ENCODE measurements around the gene GBGT1.

GBGT1 gene

GRCh38 chr9:133113163-133113948, 50.4 kb downstream of the GBGT1 start:
- no peak for DNase-seq

DNA sequence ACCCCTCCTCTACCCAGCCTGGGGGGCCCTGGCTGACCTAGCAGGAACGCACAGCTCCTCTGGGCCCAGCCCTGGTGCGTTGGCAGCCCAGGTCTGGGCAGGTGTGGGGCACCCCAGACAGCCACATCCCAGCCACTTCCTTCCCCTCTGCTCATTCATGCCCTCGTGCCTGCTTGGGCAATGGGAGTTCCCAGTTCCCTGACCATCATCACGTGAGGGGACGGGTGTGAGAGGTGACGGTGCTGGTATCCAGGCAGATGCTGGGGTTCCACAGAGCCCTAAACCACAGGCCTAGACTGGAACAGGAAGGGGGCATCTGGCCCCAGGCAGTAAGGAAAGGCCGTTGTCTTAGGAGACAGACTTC, 51.1 kb downstream of the GBGT1 start:
- no peak for DNase-seq

DNA sequence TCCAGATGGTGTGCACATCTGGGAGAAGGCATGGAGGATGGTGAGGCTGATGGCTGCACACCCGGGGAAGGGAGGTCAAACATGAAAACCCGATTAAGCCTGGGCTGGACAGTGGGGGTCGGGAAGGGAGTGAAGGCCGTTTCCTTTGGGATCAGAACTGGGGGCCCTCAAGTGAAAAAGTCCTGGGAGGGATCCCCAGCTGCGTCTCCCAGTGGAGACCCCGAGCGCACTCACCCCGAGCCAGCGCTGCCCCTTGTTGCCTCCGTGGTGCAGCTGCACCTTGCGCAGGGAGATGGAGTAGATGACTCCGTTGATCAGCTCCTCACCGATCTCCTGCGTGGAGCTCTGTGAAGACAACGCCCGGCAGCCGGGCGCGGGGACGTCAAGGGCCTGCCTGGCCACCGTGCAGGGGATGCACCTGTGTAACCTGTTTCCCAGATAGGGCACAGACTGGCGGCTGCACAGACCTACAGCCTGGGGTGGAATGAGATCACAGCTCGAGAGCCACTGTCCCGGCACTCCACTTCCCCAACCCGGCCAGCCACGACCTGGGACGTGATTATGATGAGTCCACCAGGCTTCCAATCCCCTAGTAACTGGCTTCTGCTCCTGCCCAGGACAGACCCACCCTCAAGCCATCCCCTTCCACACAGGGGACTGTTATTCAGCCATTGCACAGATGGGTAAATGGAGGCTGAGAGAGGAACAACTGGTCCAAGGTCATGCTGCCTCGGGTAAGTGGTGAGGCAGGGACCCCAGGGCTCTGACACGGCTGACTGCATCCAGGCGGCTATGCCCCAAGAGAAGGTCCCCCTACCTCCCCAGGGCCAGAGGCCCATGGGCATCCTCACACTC, 51.7 kb downstream of the GBGT1 start:
- DNase-seq = no peak

DNA sequence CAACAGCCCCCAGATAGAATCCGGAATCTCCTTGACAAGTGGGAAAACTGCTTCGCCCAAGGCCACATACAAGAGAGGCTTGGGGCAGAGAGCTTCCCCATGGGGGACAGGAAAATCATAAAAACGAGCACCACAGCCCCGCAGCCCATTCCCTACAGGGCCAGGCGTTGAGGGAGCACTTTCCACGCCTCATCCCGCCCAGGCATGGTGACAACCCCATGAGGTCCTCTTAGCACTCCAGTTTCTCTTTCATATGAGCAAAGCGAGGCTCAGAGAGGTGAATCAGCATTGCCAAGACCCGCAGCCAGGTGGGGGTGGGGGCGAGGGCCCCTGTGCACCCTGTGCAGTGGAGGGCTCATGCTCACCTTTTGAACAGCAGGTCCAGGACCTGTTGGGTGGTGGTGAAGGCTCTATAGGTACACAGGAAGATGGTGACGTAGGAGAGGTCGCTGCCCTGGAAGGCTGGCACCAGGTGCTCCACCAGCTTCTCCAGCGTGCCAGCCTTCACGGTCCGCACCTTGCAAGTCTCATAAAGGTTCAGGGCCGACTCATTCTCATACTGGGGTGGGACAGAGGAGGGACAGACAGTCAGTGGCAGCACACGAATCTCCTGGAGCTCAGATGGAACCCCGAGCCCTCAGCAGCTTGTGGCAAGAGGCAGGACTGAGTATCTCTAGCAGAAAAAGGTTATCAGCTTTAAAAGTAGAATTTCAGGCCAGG, 53.6 kb downstream of the GBGT1 start:
- no peak for DNase-seq

GRCh38 chr9:133108794-133109641, 54.7 kb downstream of the GBGT1 start:
- no peak for DNase-seq

DNA sequence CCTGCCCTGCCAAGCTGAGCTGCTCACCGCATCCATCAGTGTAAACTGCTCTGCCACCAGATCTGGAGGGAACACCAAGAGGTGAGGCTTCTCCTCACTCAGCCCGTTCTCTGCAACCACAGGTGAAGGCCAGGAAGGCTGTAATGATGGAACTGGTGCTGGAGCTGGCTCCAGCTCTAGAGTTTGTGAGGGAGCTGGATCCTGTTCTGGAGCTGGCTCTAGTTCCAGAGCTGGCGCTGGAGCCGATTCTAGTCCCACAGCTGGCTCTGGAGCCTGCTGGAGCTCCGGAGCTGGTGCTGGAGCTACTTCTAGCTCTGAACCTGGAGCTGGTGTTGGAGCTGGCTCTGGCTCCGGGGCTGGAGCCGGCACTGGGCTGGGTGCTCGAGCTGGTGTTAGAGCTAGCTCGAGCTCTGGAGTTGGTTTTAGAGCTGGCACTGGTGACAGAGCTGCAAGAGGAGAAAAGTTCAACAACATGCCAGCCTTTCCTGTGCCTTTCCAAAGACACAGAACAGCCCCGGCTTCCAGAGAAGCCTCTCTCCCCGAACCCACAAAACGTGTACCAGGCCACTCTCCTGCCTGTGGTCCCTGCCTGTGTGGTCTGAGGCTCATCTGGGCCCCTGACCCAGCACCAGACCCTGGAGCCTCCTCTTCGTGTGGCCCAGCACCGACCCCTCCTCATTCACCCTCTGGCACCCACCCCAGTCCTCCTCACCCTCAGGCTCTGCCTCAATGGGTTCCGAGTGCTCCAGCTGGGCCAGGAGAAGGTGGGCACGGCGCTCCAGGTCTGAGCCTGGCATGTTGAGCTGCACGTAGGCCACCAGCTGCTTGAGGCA, 55.5 kb downstream of the GBGT1 start:
- no peak for DNase-seq

GRCh38 chr9:133107245-133107722, 56.4 kb downstream of the GBGT1 start:
- DNase-seq = no peak

GRCh38 chr9:133106511-133107244, 57.0 kb downstream of the GBGT1 start:
- DNase-seq = no peak

GRCh38 chr9:133105461-133105770, 58.3 kb downstream of the GBGT1 start:
- no peak for DNase-seq

- DNase-seq = no peak
Measured at GRCh38 chr9:133104718-133105460, 58.8 kb downstream of the GBGT1 start.

GRCh38 chr9:133103987-133104505, 59.7 kb downstream of the GBGT1 start:
- DNase-seq = no peak

DNA sequence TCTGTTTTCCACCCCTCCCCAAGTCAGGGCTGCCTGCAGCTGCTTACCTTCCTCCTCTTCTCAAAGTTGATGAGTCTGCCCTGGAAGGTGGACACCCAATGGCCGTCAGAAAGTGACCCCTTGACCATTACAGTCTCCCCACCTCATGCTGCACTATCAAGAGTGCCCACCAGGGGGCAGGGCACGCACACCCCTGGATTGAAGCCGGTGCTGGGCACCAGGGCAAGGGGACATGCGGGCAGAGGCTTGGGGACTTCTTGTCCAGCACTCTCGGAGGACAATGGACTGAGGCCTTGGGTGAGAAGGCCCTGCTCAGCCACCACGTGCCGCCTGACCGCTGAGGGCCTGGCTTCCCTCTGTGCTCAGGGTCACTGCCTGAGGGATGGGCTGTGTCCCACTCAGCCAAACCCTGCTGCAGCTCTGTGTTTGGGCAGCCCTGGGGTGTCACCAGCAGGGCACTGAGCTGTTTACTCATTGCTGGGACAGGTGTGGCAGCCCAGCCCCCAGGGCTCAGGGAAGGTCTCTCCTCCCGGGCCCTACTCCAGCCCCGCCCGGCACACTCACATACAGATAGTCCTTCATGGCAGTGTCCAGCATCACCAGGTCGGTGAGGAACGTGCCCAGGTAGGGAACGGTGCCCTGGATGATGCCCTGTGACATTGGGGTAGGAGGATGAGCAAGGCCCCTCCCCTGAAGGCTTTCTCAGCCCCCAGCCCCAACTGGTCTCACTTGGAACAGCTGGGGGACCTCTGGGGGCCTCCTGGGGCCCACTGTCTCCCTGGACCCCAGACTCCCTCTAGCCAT, 60.3 kb downstream of the GBGT1 start:
- DNase-seq = peak; percentile 40

Data from activated CD4-positive, alpha-beta T cell treated with anti-CD3 and anti-CD28 coated beads for 1 hour (primary cell).